Endothelial cell of umbilical vein (primary cell): ENCODE results near the gene GOLIM4. TPM values are rescaled to one million over a fixed set of nuclear protein-coding genes. Genes with fewer than 3 reads are reported as not detected.

Experiments used
- BruUV-seq: library from RNA; stranded (reverse); fragments of 400-500 nt; replicated peaks from 2 replicates; lab custom pipeline; 2021; lab: Mats Ljungman, UMichigan
- CTCF ChIA-PET: fragments of 300-600, 350-600 bp; sonication (Branson Sonifier 250); formaldehyde crosslinking; loops from one replicate; lab custom pipeline; 2021; ENCODE audit warnings: antibody characterized with exemption, inconsistent platforms; lab: Charles Lee
- POLR2A ChIA-PET: fragments of 300-600, 350-600 bp; sonication (Branson Sonifier 250); formaldehyde crosslinking; loops from one replicate; lab custom pipeline; 2021; ENCODE audit warnings: antibody characterized with exemption, inconsistent platforms; lab: Charles Lee
- DNase-seq: peaks from one replicate; pipeline ENCODE4 v3.0.0-alpha.2; 2011; ENCODE audit warnings: low read depth, low spot score
- FAIRE-seq: peaks from 2 replicates; lab custom pipeline; 2011; peaks lifted over from hg19 to GRCh38; lab: Jason Lieb, UNC
- H2AFZ ChIP-seq: 2 replicates; pipeline ENCODE4 v1.6.0; 2012; ENCODE audit warnings: low read depth, low read length, control low read depth, inconsistent platforms
- H3K27ac ChIP-seq: 2 replicates; pipeline ENCODE4 v1.5.1; 2011; ENCODE audit warnings: low read depth, mild to moderate bottlenecking, control low read depth, low read length, moderate library complexity; ENCODE audit not compliant: insufficient read depth
- H3K27me3 ChIP-seq, 2 experiments: 2 replicates each; pipeline versions ENCODE4 v1.6.0 to v1.6.1; 2011; ENCODE audit warnings: low read length in 2 of 2, mixed read lengths in 1 of 2; ENCODE audit not compliant: control insufficient read depth in 2 of 2, insufficient read depth in 2 of 2
- H3K36me3 ChIP-seq, 2 experiments: 2 replicates in 1 of 2; 3 replicates in 1 of 2; pipeline ENCODE4 v1.5.1; 2011; ENCODE audit warnings: low read length in 2 of 2, mild to moderate bottlenecking in 1 of 2, moderate library complexity in 1 of 2; ENCODE audit not compliant: control insufficient read depth in 2 of 2, insufficient read depth in 2 of 2; ENCODE audit errors: extremely low read depth in 1 of 2
- H3K4me1 ChIP-seq: 3 replicates; pipeline ENCODE4 v1.5.1; 2011; ENCODE audit warnings: mild to moderate bottlenecking, low read length; ENCODE audit not compliant: control insufficient read depth, insufficient read depth; ENCODE audit errors: extremely low read depth
- H3K4me2 ChIP-seq: 2 replicates; pipeline ENCODE4 v1.6.1; 2011; ENCODE audit warnings: low read length, control low read depth, mixed read lengths; ENCODE audit not compliant: insufficient read depth
- H3K4me3 ChIP-seq, 3 experiments: fragments of 200-600 bp in 1 of 3; sonication (generic), shearing (Covaris generic) in 1 of 3; replicated peaks in 1 of 3; 2 replicates each; pipeline ENCODE4 v1.5.1; 2011 to 2016; ENCODE audit warnings: control low read depth in 3 of 3, low read length in 3 of 3, mild to moderate bottlenecking in 2 of 3, inconsistent platforms in 1 of 3, low read depth in 1 of 3, moderate library complexity in 1 of 3; ENCODE audit not compliant: insufficient read depth in 1 of 3
- H3K79me2 ChIP-seq: 2 replicates; pipeline ENCODE4 v1.6.0; 2012; ENCODE audit warnings: low read length, inconsistent platforms; ENCODE audit not compliant: control insufficient read depth, insufficient read depth
- H3K9ac ChIP-seq: replicated peaks from 2 replicates; pipeline ENCODE3; 2011; ENCODE audit warnings: low read length, control low read depth; ENCODE audit not compliant: insufficient read depth; ENCODE audit errors: extremely low read depth
- H3K9me1 ChIP-seq: replicated peaks from 3 replicates; pipeline ENCODE4 v1.6.0; 2011; ENCODE audit warnings: mild to moderate bottlenecking, low read length; ENCODE audit not compliant: control insufficient read depth, insufficient read depth; ENCODE audit errors: extremely low read depth
- H3K9me3 ChIP-seq: replicated peaks from 2 replicates; pipeline ENCODE4 v1.5.1; 2012; ENCODE audit warnings: low read length, inconsistent platforms; ENCODE audit not compliant: control insufficient read depth, insufficient read depth
- H4K20me1 ChIP-seq: replicated peaks from 2 replicates; pipeline ENCODE3; 2011; ENCODE audit warnings: mild to moderate bottlenecking, low read length; ENCODE audit not compliant: control insufficient read depth, insufficient read depth; ENCODE audit errors: extremely low read depth
- EZH2 ChIP-seq: IDR thresholded peaks from 2 replicates; pipeline ENCODE4 v1.6.1; 2012; ENCODE audit warnings: borderline replicate concordance, low read depth, mild to moderate bottlenecking, moderate library complexity, low read length, inconsistent platforms; ENCODE audit not compliant: severe bottlenecking
- FOS ChIP-seq: IDR thresholded peaks from 2 replicates; pipeline ENCODE4 v1.6.1; 2011; ENCODE audit warnings: mild to moderate bottlenecking, low read length, moderate library complexity, borderline replicate concordance; ENCODE audit not compliant: insufficient read depth
- GATA2 ChIP-seq: IDR thresholded peaks from 2 replicates; pipeline ENCODE4 v1.7.0; 2011; ENCODE audit warnings: low read depth, mild to moderate bottlenecking, moderate library complexity, mixed read lengths, low read length; ENCODE audit not compliant: insufficient read length, insufficient read depth
- JUN ChIP-seq: IDR thresholded peaks from 2 replicates; pipeline ENCODE4 v1.6.1; 2011; ENCODE audit warnings: borderline replicate concordance, low read depth; ENCODE audit not compliant: insufficient read length, insufficient read depth
- MYC ChIP-seq: IDR thresholded peaks from one replicate; pipeline ENCODE4 v1.6.1; 2011; ENCODE audit warnings: mild to moderate bottlenecking, low read depth, low read length
- POLR2A ChIP-seq: IDR thresholded peaks from 2 replicates; pipeline ENCODE4 v1.6.1; 2012; ENCODE audit warnings: low read depth, mild to moderate bottlenecking, control low read depth, low read length
- POLR2AphosphoS5 ChIP-seq: IDR thresholded peaks from 2 replicates; pipeline ENCODE4 v1.6.1; 2012; ENCODE audit warnings: low read depth, mild to moderate bottlenecking, control low read depth, low read length, moderate library complexity; ENCODE audit not compliant: insufficient read depth
- dilution Hi-C: fragments of 300-500 bp; cut with MboI; formaldehyde crosslinking; loops from one replicate; pipeline ENCODE4 v1.15.0; 2019; ENCODE audit warnings: low sequenced_read_pairs; ENCODE audit not compliant: extremely low pct_ligation_motif_present
- intact Hi-C: fragments of 100-400 bp; cut with micrococcal nuclease; formaldehyde crosslinking; loops from one replicate; pipeline ENCODE4 v1.10.0; 2022
- polyA plus RNA-seq, 4 experiments: library from polyadenylated mRNA; depleted of rRNA in 3 of 4; stranded (reverse) in 3 of 4; unstranded in 1 of 4; fragments of >200 nt; gene quantifications; 2 replicates each; pipeline versions ENCODE4 v1.2.1 to v1.2.3, GENCODE V29; 2011 to 2012; ENCODE audit warnings: missing spikeins in 1 of 4
- total RNA-seq: library from RNA; stranded (reverse); gene quantifications from 2 replicates; pipeline ENCODE4 v1.2.3, GENCODE V29; 2021
- TF ChIP-seq, protein P1 (sequence below), 2 donors: IDR thresholded peaks; 1 replicate in 1 of 2; 2 replicates in 1 of 2; pipeline ENCODE4 v1.5.1; 2011; ENCODE audit warnings: low read length in 2 of 2, mild to moderate bottlenecking in 2 of 2, moderate library complexity in 2 of 2, control low read depth in 1 of 2, inconsistent platforms in 1 of 2, low read depth in 1 of 2; ENCODE audit not compliant: insufficient read depth in 1 of 2; ENCODE audit errors: extremely low read depth in 1 of 2
- TF ChIP-seq, protein P2 (sequence below): IDR thresholded peaks from 2 replicates; pipeline ENCODE4 v1.6.1; 2011; ENCODE audit not compliant: insufficient read depth, insufficient read length

Gene GOLIM4
- total and polyA plus RNA-seq, 2 donors (not counting 3 experiments of a cell fraction or from before 2014, with no cell fraction given): 11.7 to 40.8 TPM

DNA sequence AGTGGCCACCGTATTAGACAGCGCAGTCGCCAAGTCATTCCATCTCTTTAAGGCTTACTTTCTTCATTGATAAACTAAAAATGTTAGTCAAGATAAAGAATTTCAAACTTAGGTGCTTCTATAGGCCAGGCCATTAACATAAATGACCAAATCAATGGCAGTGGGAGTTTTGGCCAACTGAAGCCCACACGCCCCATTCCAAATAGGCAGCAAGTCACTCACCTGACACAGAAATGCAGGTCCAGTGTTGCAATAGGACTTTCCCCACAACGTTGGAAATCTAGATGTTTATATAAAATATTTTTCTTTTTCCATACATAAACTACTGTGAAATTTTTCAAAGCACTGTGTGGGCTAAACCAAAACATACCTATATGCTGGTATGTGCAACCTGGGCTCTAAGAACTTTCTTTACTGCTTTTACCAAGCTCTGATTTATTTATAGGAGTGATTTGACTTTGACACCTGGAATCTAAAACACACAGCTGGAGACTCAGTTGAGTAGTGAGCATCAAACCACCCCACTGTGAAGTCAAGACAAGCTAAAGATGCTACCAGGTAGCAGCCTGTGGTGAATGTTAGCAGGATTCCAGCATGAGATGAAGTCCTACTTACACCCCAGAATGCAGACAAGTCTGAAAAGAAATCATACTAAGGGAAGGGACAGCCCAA is 15.1 kb downstream of the GOLIM4 start:
- H3K4me2 ChIP-seq: no peak overlapping the region
- no peaks in the 10 kb centered on the region for H3K9me1 ChIP-seq
- H3K79me2 ChIP-seq: peaks cover 38% of the 10 kb centered on the region
- no TSS peak for BruUV-seq
- no peaks in the 10 kb centered on the region for H3K9me3 ChIP-seq
- H2AFZ ChIP-seq: no peak overlapping the region
- no peaks in the 10 kb centered on the region for H3K36me3 ChIP-seq
- FAIRE-seq (no peak), DNase-seq (no peak)
- H3K27me3 ChIP-seq: no peaks in the 10 kb centered on the region
- no peak for TF ChIP-seq MYC
- no peak for TF ChIP-seq EZH2
- TF ChIP-seq, protein P1, sequence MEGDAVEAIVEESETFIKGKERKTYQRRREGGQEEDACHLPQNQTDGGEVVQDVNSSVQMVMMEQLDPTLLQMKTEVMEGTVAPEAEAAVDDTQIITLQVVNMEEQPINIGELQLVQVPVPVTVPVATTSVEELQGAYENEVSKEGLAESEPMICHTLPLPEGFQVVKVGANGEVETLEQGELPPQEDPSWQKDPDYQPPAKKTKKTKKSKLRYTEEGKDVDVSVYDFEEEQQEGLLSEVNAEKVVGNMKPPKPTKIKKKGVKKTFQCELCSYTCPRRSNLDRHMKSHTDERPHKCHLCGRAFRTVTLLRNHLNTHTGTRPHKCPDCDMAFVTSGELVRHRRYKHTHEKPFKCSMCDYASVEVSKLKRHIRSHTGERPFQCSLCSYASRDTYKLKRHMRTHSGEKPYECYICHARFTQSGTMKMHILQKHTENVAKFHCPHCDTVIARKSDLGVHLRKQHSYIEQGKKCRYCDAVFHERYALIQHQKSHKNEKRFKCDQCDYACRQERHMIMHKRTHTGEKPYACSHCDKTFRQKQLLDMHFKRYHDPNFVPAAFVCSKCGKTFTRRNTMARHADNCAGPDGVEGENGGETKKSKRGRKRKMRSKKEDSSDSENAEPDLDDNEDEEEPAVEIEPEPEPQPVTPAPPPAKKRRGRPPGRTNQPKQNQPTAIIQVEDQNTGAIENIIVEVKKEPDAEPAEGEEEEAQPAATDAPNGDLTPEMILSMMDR (IDR thresholded peaks at IDR 0.05; ENCODE audit: extremely low read depth in 1 of 2, insufficient read depth in 1 of 2, low read depth in 1 of 2, low read length in 2 of 2): no peak
- TF ChIP-seq, protein P2, sequence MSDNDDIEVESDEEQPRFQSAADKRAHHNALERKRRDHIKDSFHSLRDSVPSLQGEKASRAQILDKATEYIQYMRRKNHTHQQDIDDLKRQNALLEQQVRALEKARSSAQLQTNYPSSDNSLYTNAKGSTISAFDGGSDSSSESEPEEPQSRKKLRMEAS: no peak
- TF ChIP-seq FOS: no peak
- no peak for TF ChIP-seq JUN
- no peak for TF ChIP-seq POLR2A
- TF ChIP-seq GATA2: no peak
- no peak for TF ChIP-seq POLR2AphosphoS5
- CTCF ChIA-PET: interaction anchor here (0.7 to 2.4 kb wide), 3 partner anchors 18 to 40 kb away, joined by 3 to 8 read pairs (median 6); no protein-coding TSS in a partner anchor
- intact Hi-C loops (no loop called here), dilution Hi-C loops (no loop called here)
- H3K4me1 ChIP-seq: peaks cover 9% of the 10 kb centered on the region
- peaks cover 5% of the 10 kb centered on the region for H4K20me1 ChIP-seq
- no peak overlapping the region for H3K9ac ChIP-seq
- POLR2A ChIA-PET: no interaction called here
- H3K4me3 ChIP-seq: no peak overlapping the region
- no peak overlapping the region for H3K27ac ChIP-seq
